ENCODE results near the gene KLHDC10.

DNA sequence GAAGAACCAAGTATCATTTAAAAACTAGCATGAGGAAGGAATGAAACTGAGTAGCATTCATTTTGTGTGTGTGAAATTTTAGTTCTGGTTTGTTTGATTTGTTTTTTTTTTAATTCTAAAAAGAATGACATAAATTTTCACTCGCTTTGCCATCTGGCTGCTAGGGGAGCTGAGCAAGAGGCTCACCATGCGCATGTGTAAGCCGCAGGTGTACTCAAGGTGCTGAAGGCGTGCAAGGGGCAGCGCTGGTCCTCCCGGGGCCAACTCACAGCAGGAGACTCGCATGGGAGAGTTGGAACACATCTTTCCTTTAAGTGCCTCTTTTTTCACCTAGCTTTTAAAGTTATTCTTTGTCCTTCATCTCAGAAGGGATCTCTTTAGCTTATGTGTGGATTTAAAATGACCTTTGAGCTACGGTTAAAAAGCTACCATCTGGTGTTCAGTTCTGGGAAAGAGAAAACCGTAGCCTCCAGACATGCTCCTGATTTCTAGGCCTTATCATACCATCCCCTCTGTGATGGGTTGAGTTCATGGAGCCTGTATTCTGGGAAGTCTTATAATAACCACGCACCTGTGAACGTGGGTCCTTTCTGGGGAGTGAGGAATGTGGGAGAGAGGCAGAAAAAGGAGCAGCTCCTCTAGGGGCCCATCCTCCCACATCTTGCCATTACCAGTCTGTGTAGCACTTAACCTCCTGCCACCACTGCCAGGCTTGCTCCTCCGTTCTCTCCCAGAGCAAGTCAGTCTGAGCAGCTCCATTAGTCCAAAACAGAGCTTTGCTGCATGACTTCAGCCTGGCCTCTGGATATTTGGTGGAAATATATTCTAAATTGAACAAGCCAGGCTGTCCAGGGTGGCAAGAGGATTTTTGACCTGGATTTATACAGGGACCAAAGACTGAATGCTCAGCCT is 61.9 kb downstream of the KLHDC10 start:
- TF ChIP-seq CTCF (IDR thresholded peaks at IDR 0.05) (no peak), POLR2A (IDR thresholded peaks at IDR 0.05) (no peak), POLR2AphosphoS5 (IDR thresholded peaks at IDR 0.05) (no peak), EP300 (IDR thresholded peaks at IDR 0.05) (no peak)
